HUES48 (cell line): ENCODE measurements around the gene TMEM63A.

Source experiments
- H3K27ac ChIP-seq: one replicate; pipeline ENCODE4 v1.7.0; 2013; ENCODE audit warnings: low read depth, low read length, inconsistent platforms
- H3K27me3 ChIP-seq: 2 replicates; pipeline ENCODE4 v1.6.1; 2013; ENCODE audit warnings: mild to moderate bottlenecking, low read length; ENCODE audit not compliant: control insufficient read depth, insufficient read depth
- H3K36me3 ChIP-seq: 2 replicates; pipeline ENCODE4 v1.6.1; 2013; ENCODE audit warnings: low read length; ENCODE audit not compliant: control insufficient read depth, insufficient read depth
- H3K4me1 ChIP-seq: 2 replicates; pipeline ENCODE4 v1.6.1; 2013; ENCODE audit warnings: mild to moderate bottlenecking, low read length; ENCODE audit not compliant: control insufficient read depth, insufficient read depth
- H3K4me3 ChIP-seq: 2 replicates; pipeline ENCODE4 v1.5.1; 2013; ENCODE audit warnings: mild to moderate bottlenecking, low read depth, low read length
- H3K9ac ChIP-seq: 2 replicates; pipeline ENCODE4 v1.6.1; 2013; ENCODE audit warnings: mild to moderate bottlenecking, low read depth, low read length, moderate library complexity
- H3K9me3 ChIP-seq: 2 replicates; pipeline ENCODE4 v1.6.1; 2013; ENCODE audit warnings: low read length; ENCODE audit not compliant: control insufficient read depth, insufficient read depth

Gene TMEM63A

GRCh38 chr1:225882694-225883615 is 775 bp upstream of the TMEM63A start:
- peak overlapping the region; percentile 92 for H3K27ac ChIP-seq
- peak overlapping the region; percentile 86 for H3K4me3 ChIP-seq
- peaks cover 21% of the 10 kb centered on the region; the same call in 1 of the 2 replicates for H3K36me3 ChIP-seq
- peaks cover 17% of the 10 kb centered on the region for H3K4me1 ChIP-seq
- no peaks in the 10 kb centered on the region for H3K9me3 ChIP-seq
- H3K9ac ChIP-seq, result peak overlapping the region; percentile 70
- H3K27me3 ChIP-seq, result peaks cover 8% of the 10 kb centered on the region; the same call in 1 of the 2 replicates

- Histone ChIP-seq H3K36me3 (peaks cover 27% of the 10 kb centered on the region; the same call in 1 of the 2 replicates), H3K27me3 (peaks cover 8% of the 10 kb centered on the region; the same call in 1 of the 2 replicates), H3K27ac (peak overlapping the region; percentile 92), H3K4me1 (peaks cover 17% of the 10 kb centered on the region), H3K9me3 (no peaks in the 10 kb centered on the region), H3K4me3 (peak overlapping the region; percentile 86), H3K9ac (peak overlapping the region; percentile 70)
These were observed 860 bp downstream of the TMEM63A start for GRCh38 chr1:225881081-225881958.

GRCh38 chr1:225880636-225881035 is 1.5 kb downstream of the TMEM63A start:
- Histone ChIP-seq H3K27me3 (peaks cover 8% of the 10 kb centered on the region; the same call in 1 of the 2 replicates), H3K27ac (peak overlapping the region; percentile 92), H3K9me3 (no peaks in the 10 kb centered on the region), H3K4me1 (peaks cover 17% of the 10 kb centered on the region), H3K9ac (no peak overlapping the region), H3K4me3 (peak overlapping the region; percentile 86), H3K36me3 (peaks cover 27% of the 10 kb centered on the region)

- Histone ChIP-seq H3K27ac (no peak overlapping the region), H3K9ac (no peak overlapping the region), H3K9me3 (no peaks in the 10 kb centered on the region), H3K27me3 (peaks cover 8% of the 10 kb centered on the region; the same call in 1 of the 2 replicates), H3K36me3 (peaks cover 32% of the 10 kb centered on the region), H3K4me1 (peaks cover 17% of the 10 kb centered on the region), H3K4me3 (peak overlapping the region; percentile 5; the same call in 1 of the 2 replicates)
These were observed 2.0 kb downstream of the TMEM63A start for GRCh38 chr1:225880222-225880588.

GRCh38 chr1:225879521-225880221 is 2.5 kb downstream of the TMEM63A start:
- Histone ChIP-seq H3K9ac (no peak overlapping the region), H3K27ac (no peak overlapping the region), H3K4me1 (peaks cover 17% of the 10 kb centered on the region), H3K27me3 (peaks cover 8% of the 10 kb centered on the region; the same call in 1 of the 2 replicates), H3K9me3 (no peaks in the 10 kb centered on the region), H3K36me3 (peaks cover 35% of the 10 kb centered on the region), H3K4me3 (no peak overlapping the region)

- Histone ChIP-seq H3K9ac (no peak overlapping the region), H3K4me3 (no peak overlapping the region), H3K9me3 (no peaks in the 10 kb centered on the region), H3K36me3 (peaks cover 48% of the 10 kb centered on the region), H3K27me3 (peaks cover 3% of the 10 kb centered on the region; the same call in 1 of the 2 replicates), H3K4me1 (peaks cover 17% of the 10 kb centered on the region), H3K27ac (peak overlapping the region; percentile 1)
These were observed 3.9 kb downstream of the TMEM63A start for GRCh38 chr1:225878282-225878681.

- Histone ChIP-seq H3K4me1 (peaks cover 17% of the 10 kb centered on the region), H3K36me3 (peaks cover 53% of the 10 kb centered on the region), H3K27ac (no peak overlapping the region), H3K9ac (no peak overlapping the region), H3K4me3 (no peak overlapping the region), H3K27me3 (no peaks in the 10 kb centered on the region), H3K9me3 (no peaks in the 10 kb centered on the region)
These were observed 4.6 kb downstream of the TMEM63A start for GRCh38 chr1:225877580-225877979.

- H3K4me3 ChIP-seq, result no peak overlapping the region
- peaks cover 17% of the 10 kb centered on the region for H3K4me1 ChIP-seq
- no peaks in the 10 kb centered on the region for H3K27me3 ChIP-seq
- no peak overlapping the region for H3K27ac ChIP-seq
- peaks cover 56% of the 10 kb centered on the region for H3K36me3 ChIP-seq
- H3K9me3 ChIP-seq, result no peaks in the 10 kb centered on the region
- no peak overlapping the region for H3K9ac ChIP-seq
These were observed 5.2 kb downstream of the TMEM63A start for GRCh38 chr1:225876900-225877510.

GRCh38 chr1:225875044-225875815 is 7.0 kb downstream of the TMEM63A start:
- Histone ChIP-seq H3K27ac (peak overlapping the region; percentile 42), H3K9ac (no peak overlapping the region), H3K4me1 (peaks cover 4% of the 10 kb centered on the region), H3K4me3 (no peak overlapping the region), H3K27me3 (no peaks in the 10 kb centered on the region), H3K9me3 (no peaks in the 10 kb centered on the region), H3K36me3 (peaks cover 73% of the 10 kb centered on the region)
